ENCODE results near the gene ORM1.
"Not testable (repeated sequence)": the region's sequence is repeated elsewhere in the genome, so short reads cannot be mapped to it uniquely, and the experiment has no call there.

Gene ORM1

DNA sequence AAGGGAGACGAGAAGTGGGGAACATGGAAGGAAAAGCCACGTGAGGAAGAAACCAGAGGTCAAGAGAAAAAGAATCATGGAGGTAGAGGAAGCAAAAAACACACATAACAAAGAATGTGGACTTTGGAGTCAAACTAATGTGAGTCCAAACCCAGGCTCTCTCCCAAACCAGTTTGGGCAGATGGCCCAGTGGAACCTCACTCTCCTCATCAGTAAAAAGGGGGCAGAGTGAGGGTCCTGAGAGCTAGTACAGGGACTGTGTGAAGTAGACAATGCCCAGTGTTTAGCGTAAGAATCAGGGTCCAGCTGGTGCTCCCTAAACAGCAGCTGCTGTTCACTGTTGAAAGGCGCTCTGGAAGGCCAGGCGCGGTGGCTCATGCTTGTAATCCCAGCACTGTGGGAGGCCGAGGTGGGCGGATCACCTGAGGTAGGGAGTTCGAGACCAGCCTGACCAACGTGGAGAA lies 5.5 kb downstream of the ORM1 start:
- DNase-seq: not testable (repeated sequence)

DNA sequence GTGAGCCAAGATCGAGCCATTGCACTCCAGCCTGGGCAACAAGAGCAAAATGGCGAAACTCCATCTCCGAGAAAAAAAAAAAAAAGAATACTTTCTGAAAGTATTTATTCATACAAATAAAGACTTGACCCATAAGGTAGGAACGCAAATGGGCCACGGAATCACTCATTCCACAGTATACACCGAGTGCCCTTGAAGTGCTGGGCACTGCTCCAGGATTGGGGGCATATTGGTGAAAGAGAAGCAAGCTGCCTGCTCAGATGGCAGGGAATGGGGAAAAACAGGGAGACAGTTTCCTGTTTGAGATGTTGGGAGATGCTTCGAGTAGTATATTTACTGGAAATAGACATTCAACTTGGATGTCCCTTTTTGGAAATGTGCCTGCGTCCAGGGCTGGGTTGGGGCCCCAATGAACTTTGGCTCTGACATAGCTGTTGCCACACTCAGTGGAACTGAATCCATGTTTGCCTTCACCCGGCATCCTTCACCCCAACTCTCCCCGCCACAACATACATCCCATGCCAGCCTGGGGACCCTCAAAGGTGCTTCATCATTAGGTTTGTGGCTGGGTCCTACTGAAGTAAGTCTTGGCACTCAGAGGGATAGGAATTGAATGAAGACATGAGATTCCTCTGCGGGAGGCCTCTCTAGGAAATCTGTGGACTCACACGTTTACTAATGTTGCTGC lies 6.2 kb downstream of the ORM1 start:
- DNase-seq: not testable (repeated sequence)

DNA sequence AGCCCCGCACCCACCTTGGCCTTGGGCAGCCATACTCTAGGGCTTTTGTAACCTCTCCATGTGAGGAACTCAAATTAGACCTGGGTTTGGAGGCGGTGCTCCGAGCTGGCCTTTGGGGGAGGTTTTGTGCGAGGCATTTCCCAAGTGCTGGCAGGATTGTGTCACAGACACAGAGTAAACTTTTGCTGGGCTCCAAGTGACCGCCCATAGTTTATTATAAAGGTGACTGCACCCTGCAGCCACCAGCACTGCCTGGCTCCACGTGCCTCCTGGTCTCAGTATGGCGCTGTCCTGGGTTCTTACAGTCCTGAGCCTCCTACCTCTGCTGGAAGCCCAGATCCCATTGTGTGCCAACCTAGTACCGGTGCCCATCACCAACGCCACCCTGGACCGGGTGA lies 6.7 kb downstream of the ORM1 start, which contains the start of gene ORM2:
ORM2 (plus strand) TSS at position 245 of the 398 bp plus-strand sequence; CDS start at position 281, 36 bp downstream.
- not testable (repeated sequence) for DNase-seq

DNA sequence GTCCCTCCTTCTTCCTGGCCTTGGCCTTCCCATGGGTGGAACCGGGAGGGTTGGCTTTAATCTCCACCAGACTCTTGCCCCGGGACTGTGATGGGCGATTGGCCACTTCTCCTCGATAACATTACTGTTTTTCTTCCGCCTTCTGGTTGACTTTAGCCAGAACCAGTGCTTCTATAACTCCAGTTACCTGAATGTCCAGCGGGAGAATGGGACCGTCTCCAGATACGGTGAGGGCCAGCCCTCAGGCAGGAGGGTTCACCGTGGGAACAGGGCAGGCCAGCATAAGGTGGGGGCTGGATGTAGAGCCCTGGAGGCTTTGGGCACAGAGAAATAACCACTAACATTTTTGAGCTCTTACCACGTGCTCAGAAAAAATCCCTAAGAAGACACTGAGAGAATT lies 7.7 kb downstream of the ORM1 start:
- DNase-seq: no peak

DNA sequence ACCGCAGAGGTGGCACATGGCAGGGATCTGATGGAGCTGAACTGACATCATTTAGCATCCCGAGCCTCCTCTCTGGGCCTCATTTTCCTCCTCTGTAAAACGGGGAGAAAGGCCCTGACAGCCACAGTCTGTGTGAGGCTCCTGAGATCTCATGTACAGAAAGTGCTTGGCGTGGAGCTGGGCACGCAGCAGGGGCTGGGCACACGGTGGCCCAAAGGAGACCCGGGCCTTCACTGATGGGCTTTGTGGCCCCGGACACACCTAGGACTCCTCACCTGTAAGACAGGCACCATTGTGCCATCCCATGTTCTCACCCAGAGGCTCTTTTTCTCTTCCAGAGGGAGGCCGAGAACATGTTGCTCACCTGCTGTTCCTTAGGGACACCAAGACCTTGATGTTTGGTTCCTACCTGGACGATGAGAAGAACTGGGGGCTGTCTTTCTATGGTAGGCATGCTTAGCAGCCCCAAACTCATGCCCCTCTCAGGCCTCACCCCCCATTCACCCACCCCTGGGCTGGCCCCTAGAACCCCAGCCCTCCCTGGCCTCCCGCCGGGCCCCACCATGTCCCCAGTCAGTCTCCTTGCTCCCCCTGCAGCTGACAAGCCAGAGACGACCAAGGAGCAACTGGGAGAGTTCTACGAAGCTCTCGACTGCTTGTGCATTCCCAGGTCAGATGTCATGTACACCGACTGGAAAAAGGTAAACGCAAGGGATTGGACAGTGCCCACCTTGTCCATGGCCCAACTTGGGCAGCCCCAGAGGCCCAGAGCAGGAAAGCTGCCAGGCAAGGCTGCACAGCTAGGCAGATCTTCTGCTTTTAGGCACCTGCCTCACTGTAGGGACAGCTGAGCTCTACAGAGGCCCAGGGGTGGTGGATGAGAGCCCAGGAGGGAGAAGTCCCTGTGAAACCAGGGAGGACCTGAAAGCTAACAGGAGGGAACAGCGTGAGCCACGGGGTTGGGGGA lies 8.6 kb downstream of the ORM1 start:
- DNase-seq: not testable (repeated sequence)

DNA sequence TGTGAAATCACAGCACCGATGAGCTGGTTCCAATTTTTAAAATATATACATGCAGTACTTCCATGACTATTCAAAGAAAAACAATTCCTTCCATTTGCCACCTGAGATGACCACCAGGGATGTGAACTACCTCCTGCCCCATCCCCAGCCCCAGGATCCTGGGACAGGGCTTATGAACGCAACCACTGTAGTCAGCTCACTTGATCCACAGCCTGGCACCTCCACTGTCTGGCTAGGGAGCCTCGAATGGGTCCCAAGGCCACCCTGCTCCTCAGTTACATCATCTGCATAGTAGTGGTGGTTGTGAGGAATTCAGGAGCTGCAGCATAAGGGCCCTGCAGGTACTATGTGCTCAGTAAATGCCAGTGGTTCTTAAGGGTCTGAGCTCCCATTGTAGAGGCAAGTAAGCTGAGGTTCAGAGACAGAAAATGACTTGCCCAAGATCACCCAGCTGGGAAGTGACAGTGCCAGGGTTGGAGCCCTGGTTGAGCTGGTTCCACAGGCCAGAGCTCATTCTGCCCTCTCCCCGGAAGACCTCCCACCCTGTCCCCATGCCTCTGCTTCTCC lies 9.7 kb downstream of the ORM1 start:
- not testable (repeated sequence) for DNase-seq

- DNase-seq: not testable (repeated sequence)
Observed at GRCh38 chr9:114333718-114334117, 10.8 kb downstream of the ORM1 start.

DNA sequence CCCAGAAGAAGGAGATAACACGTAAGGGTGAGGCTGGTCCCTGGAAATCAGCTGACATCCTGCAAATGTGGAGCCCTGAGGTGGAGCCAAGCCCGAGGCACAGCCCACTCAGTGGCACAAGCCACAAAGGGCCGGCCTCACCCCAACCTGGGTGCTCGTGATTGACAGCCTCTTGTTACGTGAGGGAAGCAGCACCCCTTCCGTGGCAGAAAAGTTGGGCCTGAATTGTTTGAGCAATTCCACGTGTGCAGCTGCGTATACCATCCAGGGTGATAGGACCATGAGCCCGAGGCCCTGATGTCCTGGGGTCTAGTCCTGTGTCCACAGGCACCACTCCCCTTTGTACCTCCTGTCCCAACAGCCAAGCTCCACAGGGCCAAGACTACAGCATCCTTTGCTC lies 11.6 kb downstream of the ORM1 start:
- DNase-seq: no peak

GRCh38 chr9:114335745-114336144 lies 12.8 kb downstream of the ORM1 start:
- DNase-seq: no peak

DNA sequence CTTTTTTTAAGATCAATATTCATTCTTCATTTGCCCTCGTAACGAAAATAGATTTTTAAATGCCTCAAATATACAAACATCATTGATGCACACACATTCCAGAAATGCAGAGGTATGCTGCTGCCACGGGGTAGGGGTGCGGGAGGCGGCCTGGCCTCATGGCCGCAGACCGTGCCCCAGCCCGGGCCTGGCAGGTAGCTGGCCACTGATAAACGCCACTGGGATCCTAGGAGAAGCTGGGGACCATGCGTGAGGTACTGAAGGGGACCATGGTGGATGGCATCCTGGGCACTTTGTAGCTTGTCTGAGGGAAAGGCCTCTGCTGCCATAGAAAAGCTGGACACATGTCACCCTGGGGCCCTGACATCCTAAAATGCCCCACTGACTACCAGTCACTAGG lies 13.3 kb downstream of the ORM1 start:
- no peak for DNase-seq

DNA sequence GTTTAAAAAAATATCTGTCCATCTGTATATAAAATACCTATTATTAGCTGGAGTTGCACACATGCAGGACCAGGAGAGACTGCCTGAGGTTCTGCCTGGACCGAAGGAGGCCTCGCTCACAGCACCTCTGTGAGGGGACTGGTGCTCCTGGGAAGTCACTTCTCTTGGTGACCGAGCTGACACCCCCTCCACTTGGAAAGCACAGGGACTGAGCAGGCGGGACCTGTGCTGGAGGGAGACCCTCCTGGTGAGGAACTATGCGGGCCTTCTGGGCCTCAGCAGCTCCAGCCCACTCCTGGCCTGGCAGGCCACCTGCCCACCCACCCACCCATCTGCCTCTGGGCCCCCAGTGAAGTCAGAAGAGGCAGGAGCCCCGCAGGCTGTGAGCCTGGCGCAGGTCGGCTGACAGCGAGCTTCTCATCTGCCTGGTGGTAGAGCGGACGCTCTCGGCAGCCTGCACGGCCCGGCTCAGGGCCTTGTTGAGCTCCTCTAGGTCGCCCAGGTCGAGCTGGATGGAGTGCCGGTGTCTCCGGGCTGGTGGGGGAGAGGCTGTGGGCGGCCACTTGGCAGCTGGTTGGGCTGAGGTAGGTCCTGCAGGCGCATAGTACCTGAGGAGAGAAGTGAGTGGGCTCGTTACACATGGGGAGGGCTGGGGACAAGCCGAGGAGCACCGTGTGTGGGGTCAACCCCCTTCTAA lies 13.9 kb downstream of the ORM1 start:
- no peak for DNase-seq

DNA sequence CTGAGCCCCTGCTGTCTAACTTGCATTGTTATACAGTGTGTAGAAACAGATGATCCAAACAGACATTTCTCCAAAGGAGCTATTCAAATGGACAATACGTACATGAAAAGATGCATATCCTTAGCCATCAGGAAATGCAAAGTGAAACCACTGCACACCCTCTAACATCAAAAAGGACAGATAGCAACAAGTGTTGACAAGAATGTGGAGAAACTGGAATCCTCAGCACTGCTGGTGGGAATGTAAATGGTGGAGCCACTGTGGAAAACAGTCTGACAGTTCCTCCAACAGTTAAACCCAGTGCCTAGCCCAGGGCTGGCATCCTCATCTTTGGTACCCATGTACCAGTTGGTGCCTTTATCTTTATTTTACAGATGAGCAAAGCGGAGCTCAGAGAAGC lies 15.3 kb downstream of the ORM1 start:
- no peak for DNase-seq

- DNase-seq: no peak
Observed at GRCh38 chr9:114339130-114339908, 16.4 kb downstream of the ORM1 start.

GRCh38 chr9:114341152-114341830 lies 18.4 kb downstream of the ORM1 start:
- no peak for DNase-seq

GRCh38 chr9:114341991-114342390 lies 19.1 kb downstream of the ORM1 start:
- DNase-seq: no peak

DNA sequence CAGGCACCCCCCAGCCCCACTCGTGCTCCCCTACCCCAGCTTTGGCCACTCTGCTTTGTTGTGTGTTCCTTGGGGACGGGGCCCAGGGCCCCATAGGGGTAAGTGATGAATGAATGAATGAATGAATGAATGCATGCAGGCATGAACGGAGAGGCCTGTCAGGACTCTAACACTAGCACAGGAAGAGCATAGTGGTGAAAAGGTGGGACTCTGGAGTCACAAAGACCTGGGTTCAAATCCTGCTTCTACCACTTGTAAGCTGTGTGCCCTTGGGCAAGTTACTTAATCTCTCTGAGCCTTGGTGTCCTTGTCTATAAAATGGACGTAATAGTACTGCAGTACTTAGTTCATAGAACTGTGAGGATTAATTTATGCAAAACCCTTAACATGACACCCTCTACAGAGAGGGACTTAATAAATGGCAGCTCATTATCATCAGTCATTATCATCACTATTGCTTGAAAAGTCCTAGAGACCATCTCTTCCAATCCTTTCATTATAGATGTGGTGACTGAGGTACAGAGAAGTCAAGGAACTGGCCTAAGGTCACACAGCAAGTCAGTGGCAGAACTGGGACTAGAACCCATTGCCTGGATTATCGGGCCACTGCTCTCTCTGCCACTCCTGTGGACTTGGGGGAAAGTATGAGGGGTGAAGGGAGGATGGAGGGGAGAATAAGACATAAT lies 20.0 kb downstream of the ORM1 start:
- no peak for DNase-seq

DNA sequence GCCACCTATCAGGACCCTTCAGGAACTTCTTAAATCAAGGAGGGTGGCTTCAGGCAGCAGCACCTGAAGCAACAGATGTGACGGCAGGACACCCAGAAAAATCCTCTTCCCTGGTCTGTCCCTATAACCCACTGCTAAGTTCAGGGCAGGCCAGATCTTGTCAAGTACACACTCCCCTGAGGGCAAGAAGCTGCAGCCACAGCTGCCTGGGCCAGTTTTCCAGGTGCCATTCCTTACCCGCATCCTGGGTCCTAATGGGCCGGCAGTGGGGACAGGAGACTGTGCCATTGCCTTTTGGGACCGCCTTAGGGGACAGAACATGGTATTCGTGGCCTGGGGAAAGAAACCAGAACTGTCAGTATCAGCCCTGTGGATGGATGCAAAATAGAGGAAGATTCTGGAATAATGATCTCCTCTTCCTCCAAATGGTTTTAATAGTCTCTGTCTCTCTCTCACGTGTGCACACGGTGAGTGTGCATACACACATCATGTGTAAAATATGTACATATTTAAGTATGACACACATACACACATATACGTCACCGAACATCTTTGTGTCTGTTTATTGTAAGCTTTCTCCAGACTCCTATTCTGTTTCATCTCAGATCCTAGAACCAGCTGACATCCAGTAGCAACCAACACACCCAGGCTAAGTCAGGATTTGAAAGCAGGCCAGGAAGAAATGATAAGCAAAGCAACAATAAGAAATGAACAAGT lies 20.7 kb downstream of the ORM1 start:
- DNase-seq: no peak

DNA sequence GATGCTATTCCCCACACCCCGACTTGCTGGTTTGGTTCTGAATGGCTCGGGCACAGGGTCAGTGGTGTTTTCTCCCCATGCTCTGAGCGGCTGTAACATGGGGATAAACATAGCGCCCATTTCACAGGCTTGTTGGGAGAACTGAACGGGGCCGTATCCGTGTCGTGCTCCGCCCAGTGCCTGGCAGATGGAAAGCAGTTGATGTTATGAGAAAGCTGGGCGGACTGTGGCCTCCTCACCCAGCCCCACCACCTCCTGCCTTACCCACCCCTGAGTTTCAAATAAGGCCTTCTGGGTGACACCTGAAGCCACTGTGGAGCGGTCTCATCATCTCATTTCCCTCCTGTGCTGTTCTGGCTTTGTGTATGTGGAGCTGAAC lies 21.3 kb downstream of the ORM1 start:
- no peak for DNase-seq

- DNase-seq: no peak
Observed at GRCh38 chr9:114344692-114345091, 21.8 kb downstream of the ORM1 start.

GRCh38 chr9:114345493-114346065 lies 22.7 kb downstream of the ORM1 start:
- DNase-seq: no peak
